Measurements from ENCODE around the gene GSTA2. TPM values are rescaled to one million over a fixed set of nuclear protein-coding genes. Genes with fewer than 3 reads are reported as not detected.

The GSTA2 gene
- total and polyA plus RNA-seq, 10 of the 15 experiments (the other 5 are each of a cell fraction or from before 2014, with no cell fraction given), result not detected

DNA sequence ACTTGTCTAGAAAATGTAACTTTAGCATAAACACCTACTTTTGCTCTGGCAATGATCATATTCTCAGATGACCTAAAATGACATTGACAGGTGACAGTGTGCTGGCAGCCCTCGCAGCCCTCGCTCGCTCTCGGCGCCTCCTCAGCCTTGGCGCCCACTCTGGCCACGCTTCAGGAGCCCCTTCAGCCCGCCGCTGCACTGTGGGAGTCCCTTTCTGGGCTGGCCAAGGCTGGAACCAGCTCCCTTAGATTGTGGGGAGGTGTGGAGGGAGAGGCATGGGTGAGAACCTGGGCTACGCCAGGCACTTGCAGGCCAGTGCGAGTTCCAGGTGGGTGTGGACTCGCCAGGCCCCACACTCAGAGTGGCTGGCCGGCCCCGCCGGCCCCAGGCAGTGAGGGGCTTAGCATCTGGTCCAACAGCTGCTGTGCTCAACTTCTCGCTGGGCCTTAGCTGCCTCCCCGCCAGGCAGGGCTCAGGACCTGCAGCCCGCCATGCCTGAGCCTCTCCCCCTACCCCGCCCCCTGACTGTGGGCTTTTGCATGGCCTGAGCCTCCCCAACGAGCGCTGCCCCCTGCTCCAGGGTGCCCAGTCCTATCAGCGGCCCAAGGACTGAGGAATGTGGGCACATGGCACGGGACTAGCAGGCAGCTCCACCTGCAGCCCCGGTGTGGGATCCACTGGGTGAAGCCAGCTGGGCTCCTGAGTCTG, 23.1 kb upstream of the GSTA2 start:
- intact Hi-C loops (cut with micrococcal nuclease; ENCODE audit: unreplicated experiment), result no loop called here
- H4K20me1 ChIP-seq (ENCODE audit: control insufficient read depth, insufficient read depth), result no peaks in the 10 kb centered on the region
- H3K4me3 ChIP-seq, result no peak overlapping the region
- no peak overlapping the region for H3K27ac ChIP-seq (ENCODE audit: control insufficient read depth, insufficient read depth)
- TF ChIP-seq TAF1 (IDR thresholded peaks at IDR 0.05; ENCODE audit: borderline replicate concordance, low read depth, low read length), result no peak
- TF ChIP-seq ZNF207 (IDR thresholded peaks at IDR 0.05; ENCODE audit: borderline replicate concordance), result no peak
- no peak for TF ChIP-seq PBX3 (IDR thresholded peaks at IDR 0.05; ENCODE audit: insufficient replicate concordance, low read depth, low read length)
- no peak for TF ChIP-seq RBBP5 (conservative IDR thresholded peaks at IDR 0.05)
- no peak for TF ChIP-seq SPI1 (IDR thresholded peaks at IDR 0.05; ENCODE audit: borderline replicate concordance, insufficient read depth, low read depth, low read length)
- TF ChIP-seq ZNF24 (IDR thresholded peaks at IDR 0.05), result no peak
- TF ChIP-seq, protein P1, sequence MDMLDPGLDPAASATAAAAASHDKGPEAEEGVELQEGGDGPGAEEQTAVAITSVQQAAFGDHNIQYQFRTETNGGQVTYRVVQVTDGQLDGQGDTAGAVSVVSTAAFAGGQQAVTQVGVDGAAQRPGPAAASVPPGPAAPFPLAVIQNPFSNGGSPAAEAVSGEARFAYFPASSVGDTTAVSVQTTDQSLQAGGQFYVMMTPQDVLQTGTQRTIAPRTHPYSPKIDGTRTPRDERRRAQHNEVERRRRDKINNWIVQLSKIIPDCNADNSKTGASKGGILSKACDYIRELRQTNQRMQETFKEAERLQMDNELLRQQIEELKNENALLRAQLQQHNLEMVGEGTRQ (IDR thresholded peaks at IDR 0.05; ENCODE audit: borderline replicate concordance, low read depth, low read length), result no peak
- no peak for TF ChIP-seq BCL11A (IDR thresholded peaks at IDR 0.05; ENCODE audit: low read depth, low read length)
- TF ChIP-seq PAX5 (IDR thresholded peaks at IDR 0.05; ENCODE audit: borderline replicate concordance, low read depth, low read length), result no peak
- TF ChIP-seq GABPA (IDR thresholded peaks at IDR 0.05; ENCODE audit: low read depth), result no peak
- no peak for TF ChIP-seq NFYB (IDR thresholded peaks at IDR 0.05; ENCODE audit: insufficient read depth, low read depth, low read length)
- TF ChIP-seq SMC3 (IDR thresholded peaks at IDR 0.05; ENCODE audit: borderline replicate concordance, low read length), result no peak
- TF ChIP-seq BHLHE40 (IDR thresholded peaks at IDR 0.05; ENCODE audit: borderline replicate concordance in 1 of 2, low read depth in 2 of 2, low read length in 1 of 2), result no peak
- no peak for TF ChIP-seq MEF2A (IDR thresholded peaks at IDR 0.05; ENCODE audit: insufficient read depth, low read depth, low read length)
- TF ChIP-seq TCF3 (IDR thresholded peaks at IDR 0.05; ENCODE audit: borderline replicate concordance, insufficient read depth, low read depth, low read length), result no peak
- TF ChIP-seq ZZZ3 (IDR thresholded peaks at IDR 0.05; ENCODE audit: control insufficient read depth, insufficient read length, low read depth), result no peak
- no peak for TF ChIP-seq NFYA (IDR thresholded peaks at IDR 0.05; ENCODE audit: borderline replicate concordance, low read depth, low read length)
- TF ChIP-seq ATF3 (IDR thresholded peaks at IDR 0.05; ENCODE audit: borderline replicate concordance, extremely low read depth, low read depth, low read length), result no peak
- TF ChIP-seq SIX5 (IDR thresholded peaks at IDR 0.05; ENCODE audit: low read depth, low read length, severe bottlenecking), result no peak
- TF ChIP-seq MYC (IDR thresholded peaks at IDR 0.05; ENCODE audit: insufficient read depth, insufficient read length, insufficient replicate concordance, low read length, severe bottlenecking), result no peak
- WGBS (ENCODE audit: insufficient coverage, insufficient replicate concordance, low lambda C conversion rate, missing lambda C conversion rate), result 39% methylated on average over 24 of the region's 24 CpGs
- no peaks in the 10 kb centered on the region for H3K4me1 ChIP-seq (ENCODE audit: control insufficient read depth, insufficient read depth, low read length)
- BruUV-seq (replicated peaks), result no TSS peak
- no peak for ATAC-seq
- H3K79me2 ChIP-seq (ENCODE audit: control insufficient read depth, insufficient read depth, low read length), result no peaks in the 10 kb centered on the region
- CTCF ChIA-PET, result no interaction called here
- POLR2A ChIA-PET, result no interaction called here
- no peak for FAIRE-seq
- H2AFZ ChIP-seq (ENCODE audit: control insufficient read depth, low read depth, low read length), result no peak overlapping the region
- no peak overlapping the region for H3K9ac ChIP-seq (ENCODE audit: control insufficient read depth, insufficient read depth, low read length)
- no peak overlapping the region for H3K4me2 ChIP-seq (ENCODE audit: control insufficient read depth, insufficient read depth)
- H3K9me3 ChIP-seq (replicated peaks; ENCODE audit: control insufficient read depth, insufficient read depth, low read length), result no peaks in the 10 kb centered on the region
- H3K27me3 ChIP-seq (replicated peaks in 1 of 2; ENCODE audit: control insufficient read depth in 2 of 2, insufficient read depth in 2 of 2, low read length in 1 of 2), result no peaks in the 10 kb centered on the region
- no peaks in the 10 kb centered on the region for H3K36me3 ChIP-seq (ENCODE audit: control insufficient read depth in 2 of 2, insufficient read depth in 2 of 2, low read length in 1 of 2)
- SMC1A ChIA-PET (ENCODE audit: uncharacterized antibody, unreplicated experiment), result no interaction called here
- in situ Hi-C loops (cut with MboI), result loop anchor here (5.0 kb wide), 1 partner anchor 41 kb away; no protein-coding TSS in a partner anchor
- RAD21 ChIA-PET (ENCODE audit: unreplicated experiment), result no interaction called here
- DNase-seq (ENCODE audit: low read depth, low spot score), result no peak
